ENCODE data around the gene ACSL4. TPM values are rescaled to one million over a fixed set of nuclear protein-coding genes. Genes with fewer than 3 reads are reported as not detected.

The ACSL4 gene
- total RNA-seq, 1 donor from 2014 or later, result 15.0 TPM

- Mint-ChIP-seq H3K4me1 (peaks cover 2% of the 10 kb centered on the region), H3K4me3 (no peak overlapping the region), H3K36me3 (no peaks in the 10 kb centered on the region), H3K27me3 (ENCODE audit: low read depth) (no peaks in the 10 kb centered on the region), H3K9me3 (no peaks in the 10 kb centered on the region), H3K27ac (no peak overlapping the region)
- DNase-seq (ENCODE audit: low spot score in 2 of 2, unreplicated experiment in 2 of 2), result no peak
- no peak for TF ChIP-seq CTCF (IDR thresholded peaks at IDR 0.05; ENCODE audit: unreplicated experiment)
Observed at GRCh38 chrX:109714340-109714958, 18.6 kb downstream of the ACSL4 start.

- Mint-ChIP-seq H3K9me3 (no peaks in the 10 kb centered on the region), H3K27me3 (ENCODE audit: low read depth) (no peaks in the 10 kb centered on the region), H3K27ac (peak overlapping the region; percentile 66), H3K36me3 (no peaks in the 10 kb centered on the region), H3K4me3 (no peak overlapping the region), H3K4me1 (peaks cover 8% of the 10 kb centered on the region)
- no peak for TF ChIP-seq CTCF (IDR thresholded peaks at IDR 0.05; ENCODE audit: unreplicated experiment)
- DNase-seq (ENCODE audit: low spot score in 2 of 2, unreplicated experiment in 2 of 2), result no peak
Observed at GRCh38 chrX:109710181-109710580, 22.9 kb downstream of the ACSL4 start.

- Mint-ChIP-seq H3K4me3 (no peak overlapping the region), H3K27me3 (ENCODE audit: low read depth) (no peaks in the 10 kb centered on the region), H3K4me1 (peaks cover 8% of the 10 kb centered on the region), H3K27ac (peak overlapping the region; percentile 65), H3K9me3 (peaks cover 3% of the 10 kb centered on the region), H3K36me3 (no peaks in the 10 kb centered on the region)
- DNase-seq (ENCODE audit: low spot score in 2 of 2, unreplicated experiment in 2 of 2), result no peak
- no peak for TF ChIP-seq CTCF (IDR thresholded peaks at IDR 0.05; ENCODE audit: unreplicated experiment)
Observed at GRCh38 chrX:109709129-109709631, 23.9 kb downstream of the ACSL4 start.

- Mint-ChIP-seq H3K27ac (no peak overlapping the region), H3K36me3 (no peaks in the 10 kb centered on the region), H3K9me3 (peaks cover 3% of the 10 kb centered on the region), H3K4me3 (no peak overlapping the region), H3K4me1 (peaks cover 8% of the 10 kb centered on the region), H3K27me3 (ENCODE audit: low read depth) (no peaks in the 10 kb centered on the region)
- no peak for TF ChIP-seq CTCF (IDR thresholded peaks at IDR 0.05; ENCODE audit: unreplicated experiment)
- DNase-seq (ENCODE audit: low spot score in 2 of 2, unreplicated experiment in 2 of 2), result no peak
Observed at GRCh38 chrX:109707720-109708119, 25.3 kb downstream of the ACSL4 start.

- H3K4me3 Mint-ChIP-seq, result no peak overlapping the region
- peaks cover 8% of the 10 kb centered on the region for H3K4me1 Mint-ChIP-seq
- no peaks in the 10 kb centered on the region for H3K27me3 Mint-ChIP-seq (ENCODE audit: low read depth)
- no peaks in the 10 kb centered on the region for H3K36me3 Mint-ChIP-seq
- no peak overlapping the region for H3K27ac Mint-ChIP-seq
- peaks cover 5% of the 10 kb centered on the region for H3K9me3 Mint-ChIP-seq
- no peak for DNase-seq (ENCODE audit: low spot score in 2 of 2, unreplicated experiment in 2 of 2)
- no peak for TF ChIP-seq CTCF (IDR thresholded peaks at IDR 0.05; ENCODE audit: unreplicated experiment)
Observed at GRCh38 chrX:109707319-109707718, 25.7 kb downstream of the ACSL4 start.

Measured in mesothelial cell of epicardium (in vitro differentiated cells).